Measurements from ENCODE around the gene CHST5.
"Not testable (repeated sequence)": the region's sequence is repeated elsewhere in the genome, so short reads cannot be mapped to it uniquely, and the experiment has no call there.

- not testable (repeated sequence) for TF ChIP-seq SIN3A (conservative IDR thresholded peaks at IDR 0.05 in 1 of 2, IDR thresholded peaks at IDR 0.05 in 1 of 2; ENCODE audit: low read depth in 1 of 2, low read length in 2 of 2); SP2 (IDR thresholded peaks at IDR 0.05; ENCODE audit: low read length); CHD2 (IDR thresholded peaks at IDR 0.05; ENCODE audit: low read length); POLR2A (IDR thresholded peaks at IDR 0.05; ENCODE audit: control extremely low read depth in 1 of 2, low read depth in 2 of 2, low read length in 2 of 2); GABPA (IDR thresholded peaks at IDR 0.05; ENCODE audit: borderline replicate concordance, insufficient read depth, low read length); CTCF (IDR thresholded peaks at IDR 0.05; ENCODE audit: control extremely low read depth in 1 of 3, insufficient read depth in 1 of 3, low read depth in 1 of 3, low read length in 3 of 3); TCF12 (IDR thresholded peaks at IDR 0.05; ENCODE audit: low read depth, low read length); BRCA1 (IDR thresholded peaks at IDR 0.05; ENCODE audit: low read depth, low read length); MAX (IDR thresholded peaks at IDR 0.05); CEBPB (IDR thresholded peaks at IDR 0.05; ENCODE audit: low read depth, low read length); ATF3 (IDR thresholded peaks at IDR 0.05; ENCODE audit: insufficient read depth, low read depth, low read length)
These were observed 10.0 kb upstream of the CHST5 start for GRCh38 chr16:75545879-75546278.

All from H1 (cell line).